ENCODE data around the gene RCAN1.

The RCAN1 gene

DNA sequence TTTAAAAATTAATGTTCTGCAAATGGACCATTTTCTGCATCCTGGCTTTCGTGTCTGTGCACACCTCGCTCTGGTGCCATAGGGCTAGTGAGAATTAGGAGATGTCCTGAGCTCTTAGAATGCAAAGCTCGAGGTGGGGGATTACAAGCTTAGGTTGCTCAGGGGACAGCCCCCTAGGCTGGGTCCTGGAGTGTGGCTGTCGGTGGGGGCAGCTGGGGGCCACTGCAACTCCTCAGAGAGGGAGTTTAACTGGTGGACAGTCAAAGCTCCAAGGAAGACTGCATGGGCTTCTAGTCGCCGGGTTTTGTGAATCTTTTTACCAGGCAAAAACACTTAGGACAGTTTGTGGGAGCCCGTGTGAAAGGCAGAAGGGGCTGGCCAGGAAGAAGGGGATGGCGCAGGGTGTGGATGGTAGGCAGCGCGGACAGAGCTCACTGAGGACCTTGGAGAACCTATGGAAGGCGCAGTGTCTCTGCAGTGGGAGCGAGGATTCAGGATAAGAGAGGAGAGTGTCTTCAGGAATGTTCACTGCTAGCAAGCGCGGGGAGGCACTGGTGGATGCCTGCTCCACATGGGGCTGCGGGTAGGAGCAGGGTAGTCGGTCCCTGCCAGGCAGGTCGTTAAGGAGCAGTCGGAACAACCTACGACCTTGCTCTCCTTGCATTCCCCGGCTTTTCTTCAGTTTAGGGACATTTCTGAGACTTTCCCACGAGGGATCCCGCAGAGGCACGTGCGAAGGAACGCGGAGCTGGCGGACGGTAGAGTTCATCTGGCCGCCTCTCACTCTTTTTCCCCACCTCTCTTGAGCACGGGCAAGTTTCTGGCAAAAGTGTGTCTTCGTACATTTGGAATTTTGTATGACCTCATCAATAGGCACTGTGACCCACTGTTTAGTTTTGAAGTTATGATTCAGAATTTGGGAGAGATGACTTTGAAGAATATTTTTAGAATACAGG is 90.0 kb downstream of the RCAN1 start:
- POLR2A ChIA-PET = no interaction called here
- no peak for DNase-seq (ENCODE audit: extremely low spot score)
- TF ChIP-seq, protein P1, sequence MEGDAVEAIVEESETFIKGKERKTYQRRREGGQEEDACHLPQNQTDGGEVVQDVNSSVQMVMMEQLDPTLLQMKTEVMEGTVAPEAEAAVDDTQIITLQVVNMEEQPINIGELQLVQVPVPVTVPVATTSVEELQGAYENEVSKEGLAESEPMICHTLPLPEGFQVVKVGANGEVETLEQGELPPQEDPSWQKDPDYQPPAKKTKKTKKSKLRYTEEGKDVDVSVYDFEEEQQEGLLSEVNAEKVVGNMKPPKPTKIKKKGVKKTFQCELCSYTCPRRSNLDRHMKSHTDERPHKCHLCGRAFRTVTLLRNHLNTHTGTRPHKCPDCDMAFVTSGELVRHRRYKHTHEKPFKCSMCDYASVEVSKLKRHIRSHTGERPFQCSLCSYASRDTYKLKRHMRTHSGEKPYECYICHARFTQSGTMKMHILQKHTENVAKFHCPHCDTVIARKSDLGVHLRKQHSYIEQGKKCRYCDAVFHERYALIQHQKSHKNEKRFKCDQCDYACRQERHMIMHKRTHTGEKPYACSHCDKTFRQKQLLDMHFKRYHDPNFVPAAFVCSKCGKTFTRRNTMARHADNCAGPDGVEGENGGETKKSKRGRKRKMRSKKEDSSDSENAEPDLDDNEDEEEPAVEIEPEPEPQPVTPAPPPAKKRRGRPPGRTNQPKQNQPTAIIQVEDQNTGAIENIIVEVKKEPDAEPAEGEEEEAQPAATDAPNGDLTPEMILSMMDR (IDR thresholded peaks at IDR 0.05; ENCODE audit: control extremely low read depth, extremely low read depth, low read depth, missing control alignments) = no peak
- CTCF ChIA-PET = interaction anchor here (1.2 to 3.2 kb wide), 3 partner anchors 7 to 78 kb away, joined by 3 to 21 read pairs (median 19); no protein-coding TSS in a partner anchor

DNA sequence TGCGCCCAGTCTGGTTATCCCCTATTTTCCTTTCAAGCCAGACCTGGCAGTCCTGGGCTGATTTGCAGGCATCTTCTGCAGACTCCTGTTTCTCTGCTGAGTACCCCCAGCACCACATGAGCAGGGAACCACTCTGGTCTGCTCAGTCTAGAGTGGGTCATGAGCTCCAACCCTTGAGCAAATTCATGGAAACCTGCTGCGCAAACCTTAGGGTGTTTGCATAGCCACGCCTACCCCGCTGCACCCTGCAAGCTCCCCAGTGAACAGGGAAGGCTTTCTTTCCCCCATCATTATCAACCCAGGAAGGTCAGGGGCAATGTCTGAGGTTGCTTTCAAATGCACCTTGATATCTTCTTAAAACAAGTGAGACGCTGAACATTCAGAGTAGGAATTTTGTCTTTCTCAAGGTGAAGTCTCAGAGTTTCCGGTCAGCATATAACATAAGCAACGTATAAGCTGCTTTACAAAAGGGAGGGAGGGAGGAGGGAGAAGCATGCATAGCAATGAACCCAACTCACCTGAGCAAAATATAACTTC is 91.8 kb downstream of the RCAN1 start:
- no peak for DNase-seq (ENCODE audit: extremely low spot score)
- CTCF ChIA-PET = interaction anchor here (0.8 to 5.1 kb wide), 5 partner anchors 12 to 79 kb away, joined by 3 to 33 read pairs (median 5); no protein-coding TSS in a partner anchor
- TF ChIP-seq, protein P1 (IDR thresholded peaks at IDR 0.05; ENCODE audit: control extremely low read depth, extremely low read depth, low read depth, missing control alignments) = no peak

DNA sequence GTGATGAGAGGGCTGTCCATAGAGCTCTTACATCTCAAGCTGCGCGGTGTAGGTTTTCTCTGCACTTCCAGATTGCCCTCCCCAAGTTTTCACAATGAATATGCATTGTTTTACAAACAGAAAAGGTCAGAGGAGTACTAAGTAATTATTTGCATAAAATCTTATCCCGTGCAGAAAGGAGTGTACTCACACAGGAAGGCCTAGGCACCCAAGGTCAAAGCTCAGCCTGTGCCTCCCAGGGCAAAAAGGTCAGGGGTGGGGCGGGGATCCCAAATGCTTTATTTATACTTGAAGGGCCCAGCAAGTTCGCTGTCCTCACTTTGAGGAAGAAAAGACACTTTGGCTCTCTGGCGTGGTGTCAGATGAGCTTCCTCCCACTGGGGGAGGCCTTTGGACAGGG is 92.6 kb downstream of the RCAN1 start:
- CTCF ChIA-PET = interaction anchor here (1.1 to 5.1 kb wide), 7 partner anchors 11 to 80 kb away, joined by 3 to 33 read pairs (median 3); no protein-coding TSS in a partner anchor
- no peak for DNase-seq (ENCODE audit: extremely low spot score)
- TF ChIP-seq, protein P1 (IDR thresholded peaks at IDR 0.05; ENCODE audit: control extremely low read depth, extremely low read depth, low read depth, missing control alignments) = no peak
- POLR2A ChIA-PET = interaction anchor here (0.6 to 0.8 kb wide), 2 partner anchors 12 to 21 kb away, joined by 3 read pairs; no protein-coding TSS in a partner anchor

More for the DNA sequence above, 91.8 kb downstream of the RCAN1 start:
- POLR2A ChIA-PET = interaction anchor here (0.8 kb wide), 1 partner anchor 21 kb away, joined by 3 read pairs; no protein-coding TSS in a partner anchor

DNA sequence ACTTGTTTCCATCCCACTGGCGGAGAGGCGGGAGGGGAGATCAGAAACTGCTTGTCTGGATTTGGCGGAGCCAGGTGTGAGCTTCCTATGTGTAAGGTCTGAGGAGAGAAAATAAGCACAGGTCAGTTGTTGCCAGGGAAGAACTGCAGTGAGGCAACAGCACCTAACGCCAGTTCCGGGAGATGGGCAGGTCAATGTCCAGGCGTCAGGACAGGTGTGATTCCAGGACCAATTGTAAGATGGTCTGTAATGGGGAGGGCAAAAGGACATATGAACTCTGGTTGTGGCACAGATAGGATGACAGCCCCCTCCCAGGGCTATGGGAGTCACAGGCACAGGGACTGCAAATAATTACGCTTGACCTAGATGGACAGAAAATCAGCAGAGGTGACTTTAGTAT is 93.4 kb downstream of the RCAN1 start:
- CTCF ChIA-PET = interaction anchor here (1.1 to 5.1 kb wide), 6 partner anchors 11 to 81 kb away, joined by 3 to 33 read pairs (median 3); no protein-coding TSS in a partner anchor
- TF ChIP-seq, protein P1 (IDR thresholded peaks at IDR 0.05; ENCODE audit: control extremely low read depth, extremely low read depth, low read depth, missing control alignments) = no peak
- POLR2A ChIA-PET = no interaction called here
- DNase-seq (ENCODE audit: extremely low spot score) = no peak

DNA sequence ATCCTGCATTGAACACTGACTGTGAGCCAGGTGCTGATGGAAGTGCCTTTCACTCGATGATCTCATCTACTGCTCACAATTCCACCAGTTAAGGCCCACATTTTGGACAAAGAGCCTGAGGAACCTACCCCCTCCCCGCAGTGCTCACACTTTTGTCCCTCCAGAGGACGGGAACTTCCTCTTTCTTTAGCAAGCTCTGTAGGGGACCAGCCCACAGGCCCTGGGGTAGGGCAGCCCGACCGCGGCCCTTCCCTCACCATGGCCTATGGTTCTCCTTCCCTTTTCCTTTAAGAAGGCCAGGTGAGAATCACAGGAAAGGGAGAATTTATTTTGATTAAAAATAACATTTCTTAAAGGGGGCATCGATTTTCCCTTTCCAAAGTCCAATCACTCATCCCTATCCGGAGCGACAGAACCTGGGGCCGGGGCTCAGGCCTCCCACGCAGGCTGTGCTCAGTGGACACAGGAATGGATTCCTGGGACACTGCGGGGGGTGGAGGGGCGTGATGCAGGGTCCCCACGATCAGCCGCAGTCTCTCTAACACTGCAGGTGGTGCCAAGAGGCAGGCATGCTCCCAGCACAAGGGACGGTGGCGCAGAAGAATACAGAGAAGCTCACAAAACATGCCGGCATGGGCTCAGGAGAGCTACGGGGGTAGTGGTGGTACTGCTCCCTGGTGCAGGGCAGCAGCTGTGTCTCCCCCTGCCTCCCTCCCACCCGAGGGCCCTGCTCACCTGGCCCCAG is 94.0 kb downstream of the RCAN1 start:
- DNase-seq (ENCODE audit: extremely low spot score) = no peak
- TF ChIP-seq, protein P1 (IDR thresholded peaks at IDR 0.05; ENCODE audit: control extremely low read depth, extremely low read depth, low read depth, missing control alignments) = no peak
- CTCF ChIA-PET = interaction anchor here (1.1 to 5.1 kb wide), 7 partner anchors 10 to 82 kb away, joined by 3 to 33 read pairs (median 3); no protein-coding TSS in a partner anchor
- POLR2A ChIA-PET = no interaction called here

DNA sequence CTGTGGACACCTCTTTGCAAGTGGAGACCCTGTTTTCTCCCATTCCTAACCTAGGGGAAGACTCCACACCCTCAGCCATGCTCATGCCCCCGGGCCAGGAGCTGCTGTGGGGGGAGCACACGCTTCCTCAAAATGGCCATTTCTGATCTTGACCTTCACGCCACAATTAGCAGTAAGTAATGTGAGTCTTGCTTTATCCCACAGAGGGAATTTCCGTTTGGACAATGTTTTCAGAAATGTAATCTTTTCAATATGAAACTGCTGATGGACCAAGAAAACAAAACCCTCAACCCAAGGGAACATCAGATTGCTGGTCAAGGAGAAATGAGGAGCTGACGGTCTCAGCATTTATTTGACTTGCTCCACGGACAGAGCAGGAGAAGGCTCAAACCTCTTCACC is 94.6 kb downstream of the RCAN1 start:
- POLR2A ChIA-PET = no interaction called here
- TF ChIP-seq, protein P1 (IDR thresholded peaks at IDR 0.05; ENCODE audit: control extremely low read depth, extremely low read depth, low read depth, missing control alignments) = no peak
- CTCF ChIA-PET = interaction anchor here (1.2 to 5.1 kb wide), 6 partner anchors 9 to 111 kb away, joined by 3 to 33 read pairs (median 4); no protein-coding TSS in a partner anchor
- no peak for DNase-seq (ENCODE audit: extremely low spot score)

Data from GM10248 (cell line).